GM23338 (cell line): ENCODE results near the gene CALML3. TPM values are rescaled to one million over a fixed set of nuclear protein-coding genes. Genes with fewer than 3 reads are reported as not detected.

ENCODE experiments used
- ATAC-seq: fragments of 200-7000 bp; cut with Tn5 transposase; 3 replicates; pipeline ENCODE4 v1.9.1; 2020
- DNase-seq: peaks from one replicate; pipeline ENCODE4 v3.0.0-alpha.2; 2015; ENCODE audit warnings: low spot score
- H2AFZ ChIP-seq: fragments of 200-600 bp; sonication (generic); 2 replicates; pipeline ENCODE4 v1.8.0; 2016; ENCODE audit warnings: antibody characterized with exemption, mild to moderate bottlenecking, moderate library complexity
- H3F3A ChIP-seq: fragments of 200-600 bp; sonication (generic); replicated peaks from 2 replicates; pipeline ENCODE4 v1.8.0; 2017; ENCODE audit warnings: antibody characterized with exemption, mixed run types, low read depth
- H3K27ac ChIP-seq: fragments of 200-600 bp; sonication (generic); 2 replicates; pipeline ENCODE4 v1.6.1; 2016; ENCODE audit warnings: low read depth
- H3K27me3 ChIP-seq: fragments of 200-600 bp; sonication (generic); 2 replicates; pipeline ENCODE4 v1.8.0; 2016; ENCODE audit warnings: mild to moderate bottlenecking, mixed run types, moderate library complexity; ENCODE audit not compliant: insufficient read depth
- H3K36me3 ChIP-seq: fragments of 200-600 bp; sonication (generic); 2 replicates; pipeline ENCODE4 v1.8.0; 2016; ENCODE audit warnings: mild to moderate bottlenecking; ENCODE audit not compliant: insufficient read depth
- H3K4me1 ChIP-seq: fragments of 200-600 bp; sonication (generic); 2 replicates; pipeline ENCODE4 v1.8.0; 2016; ENCODE audit warnings: mild to moderate bottlenecking, moderate library complexity; ENCODE audit not compliant: insufficient read depth
- H3K4me2 ChIP-seq: fragments of 200-600 bp; sonication (generic); 2 replicates; pipeline ENCODE4 v1.7.1; 2017; ENCODE audit warnings: mixed run types
- H3K4me3 ChIP-seq: fragments of 200-600 bp; sonication (generic); 2 replicates; pipeline ENCODE4 v1.6.1; 2016; ENCODE audit warnings: mixed run types
- H3K79me2 ChIP-seq: fragments of 200-600 bp; sonication (generic); replicated peaks from 2 replicates; pipeline ENCODE4 v1.8.0; 2017; ENCODE audit warnings: mild to moderate bottlenecking; ENCODE audit not compliant: insufficient read depth
- H3K9me2 ChIP-seq: fragments of 200-600 bp; sonication (generic); 2 replicates; pipeline ENCODE4 v1.8.0; 2017; ENCODE audit not compliant: insufficient read depth
- H4K20me1 ChIP-seq: fragments of 200-600 bp; sonication (generic); replicated peaks from 2 replicates; pipeline ENCODE4 v1.8.0; 2017; ENCODE audit warnings: mild to moderate bottlenecking; ENCODE audit not compliant: insufficient read depth
- H3K27ac Mint-ChIP-seq: 2 replicates; pipeline ENCODE4 v1.8.0; 2020; ENCODE audit warnings: inconsistent platforms, mild to moderate bottlenecking, moderate library complexity, mixed read lengths
- H3K27me3 Mint-ChIP-seq: 3 replicates; pipeline ENCODE4 v1.8.0; 2022; ENCODE audit warnings: low read depth, mild to moderate bottlenecking, moderate library complexity, mixed read lengths, inconsistent platforms; ENCODE audit not compliant: insufficient read depth, poor library complexity
- H3K36me3 Mint-ChIP-seq: 3 replicates; pipeline ENCODE4 v1.8.0; 2021; ENCODE audit warnings: low read depth, mild to moderate bottlenecking, inconsistent platforms, moderate library complexity, mixed read lengths
- H3K4me1 Mint-ChIP-seq: 3 replicates; pipeline ENCODE4 v1.8.0; 2020; ENCODE audit warnings: mild to moderate bottlenecking, inconsistent platforms, mixed read lengths
- H3K4me3 Mint-ChIP-seq: 3 replicates; pipeline ENCODE4 v1.8.0; 2021; ENCODE audit warnings: moderate library complexity, mild to moderate bottlenecking, inconsistent platforms, mixed read lengths
- H3K9me3 Mint-ChIP-seq: 3 replicates; pipeline ENCODE4 v1.8.0; 2020; ENCODE audit warnings: moderate library complexity, mild to moderate bottlenecking, inconsistent platforms, mixed read lengths
- CREB1 ChIP-seq: fragments of 250-450 bp; sonication (Bioruptor Pico); IDR thresholded peaks from 2 replicates; pipeline ENCODE4 v1.5.0; 2020; ENCODE audit warnings: low read depth, mild to moderate bottlenecking, moderate library complexity
- CTCF ChIP-seq, 2 experiments: fragments of 200-600 bp in 1 of 2; sonication (generic) in 1 of 2; conservative IDR thresholded peaks; 2 replicates each; pipeline versions ENCODE4 v1.5.1 to v1.6.1; 2016 to 2017; ENCODE audit warnings: antibody characterized with exemption in 2 of 2, low read depth in 2 of 2, mild to moderate bottlenecking in 2 of 2, moderate library complexity in 1 of 2
- ETS1 ChIP-seq: IDR thresholded peaks from 2 replicates; pipeline ENCODE4 v1.6.1; 2016; ENCODE audit warnings: antibody characterized with exemption
- EZH2phosphoT487 ChIP-seq: fragments of 200-600 bp; sonication (generic); IDR thresholded peaks from one replicate; pipeline ENCODE4 v1.8.1; 2018; ENCODE audit warnings: antibody characterized with exemption; ENCODE audit not compliant: unreplicated experiment
- JUNB ChIP-seq: IDR thresholded peaks from one replicate; pipeline ENCODE4 v1.6.1; 2016; ENCODE audit warnings: antibody characterized with exemption; ENCODE audit not compliant: unreplicated experiment
- NANOG ChIP-seq: IDR thresholded peaks from 2 replicates; pipeline ENCODE4 v1.6.1; 2016; ENCODE audit warnings: antibody characterized with exemption, borderline replicate concordance
- POLR2AphosphoS5 ChIP-seq: IDR thresholded peaks from 2 replicates; pipeline ENCODE4 v1.6.1; 2016; ENCODE audit warnings: antibody characterized with exemption, low read depth
- ZNF114 ChIP-seq: fragments of 250-450 bp; sonication (Bioruptor Pico); IDR thresholded peaks from 2 replicates; pipeline ENCODE4 v1.5.0; 2020; ENCODE audit warnings: mild to moderate bottlenecking, moderate library complexity
- ZNF331 ChIP-seq: fragments of 250-450 bp; sonication (Bioruptor Pico); IDR thresholded peaks from 2 replicates; pipeline ENCODE4 v1.5.0; 2020; ENCODE audit warnings: low read depth, mild to moderate bottlenecking, moderate library complexity
- ZNF462 ChIP-seq: fragments of 250-450 bp; sonication (Bioruptor Pico); IDR thresholded peaks from 2 replicates; pipeline ENCODE4 v1.5.0; 2020; ENCODE audit warnings: mild to moderate bottlenecking, moderate library complexity
- polyA plus RNA-seq: library from polyadenylated mRNA; unstranded; fragments of >200 nt; fragmentation: Nextera tagmentation; extraction: Ambion mirVana; gene quantifications from 2 replicates; pipeline ENCODE4 v1.2.1, GENCODE V29; 2016
- total RNA-seq: library from RNA; depleted of rRNA; stranded (reverse); fragments of >200 nt; shearing (Covaris generic); gene quantifications from 2 replicates; pipeline ENCODE4 v1.2.3, GENCODE V29; 2014
- TF ChIP-seq, protein P1 (sequence below): IDR thresholded peaks from one replicate; pipeline ENCODE4 v1.6.1; 2018; ENCODE audit warnings: antibody characterized with exemption; ENCODE audit not compliant: unreplicated experiment

CALML3 gene
- total and polyA plus RNA-seq, 2 experiments from 2014 or later: not detected

GRCh38 chr10:5478694-5479305 is 46.0 kb upstream of the CALML3 start:
- H3K27me3 ChIP-seq: no peaks in the 10 kb centered on the region
- no peaks in the 10 kb centered on the region; the same call in none of the 3 replicates for H3K36me3 Mint-ChIP-seq
- H3K27ac ChIP-seq: no peak overlapping the region

More at GRCh38 chr10:5478694-5479305, 46.0 kb upstream of the CALML3 start:
- Mint-ChIP-seq H3K9me3 (peaks cover 3% of the 10 kb centered on the region; the same call in 1 of the 3 replicates), H3K4me3 (no peak overlapping the region), H3K4me1 (peaks cover 9% of the 10 kb centered on the region), H3K27me3 (peaks cover 18% of the 10 kb centered on the region), H3K27ac (no peak overlapping the region)
- Histone ChIP-seq H3K79me2 (no peaks in the 10 kb centered on the region), H4K20me1 (no peaks in the 10 kb centered on the region), H3K36me3 (no peaks in the 10 kb centered on the region), H3F3A (peaks cover 8% of the 10 kb centered on the region; the same call in 1 of the 2 replicates), H3K4me3 (no peak overlapping the region), H3K4me1 (peaks cover 13% of the 10 kb centered on the region), H3K4me2 (no peak overlapping the region), H3K9me2 (no peaks in the 10 kb centered on the region), H2AFZ (peak overlapping the region; percentile 56)
- ATAC-seq (no peak), DNase-seq (no peak)
- TF ChIP-seq EZH2phosphoT487: no peak
- TF ChIP-seq ZNF114 (CRISPR knock-in tag): no peak
- TF ChIP-seq NANOG: no peak
- TF ChIP-seq ETS1: no peak
- TF ChIP-seq, protein P1, sequence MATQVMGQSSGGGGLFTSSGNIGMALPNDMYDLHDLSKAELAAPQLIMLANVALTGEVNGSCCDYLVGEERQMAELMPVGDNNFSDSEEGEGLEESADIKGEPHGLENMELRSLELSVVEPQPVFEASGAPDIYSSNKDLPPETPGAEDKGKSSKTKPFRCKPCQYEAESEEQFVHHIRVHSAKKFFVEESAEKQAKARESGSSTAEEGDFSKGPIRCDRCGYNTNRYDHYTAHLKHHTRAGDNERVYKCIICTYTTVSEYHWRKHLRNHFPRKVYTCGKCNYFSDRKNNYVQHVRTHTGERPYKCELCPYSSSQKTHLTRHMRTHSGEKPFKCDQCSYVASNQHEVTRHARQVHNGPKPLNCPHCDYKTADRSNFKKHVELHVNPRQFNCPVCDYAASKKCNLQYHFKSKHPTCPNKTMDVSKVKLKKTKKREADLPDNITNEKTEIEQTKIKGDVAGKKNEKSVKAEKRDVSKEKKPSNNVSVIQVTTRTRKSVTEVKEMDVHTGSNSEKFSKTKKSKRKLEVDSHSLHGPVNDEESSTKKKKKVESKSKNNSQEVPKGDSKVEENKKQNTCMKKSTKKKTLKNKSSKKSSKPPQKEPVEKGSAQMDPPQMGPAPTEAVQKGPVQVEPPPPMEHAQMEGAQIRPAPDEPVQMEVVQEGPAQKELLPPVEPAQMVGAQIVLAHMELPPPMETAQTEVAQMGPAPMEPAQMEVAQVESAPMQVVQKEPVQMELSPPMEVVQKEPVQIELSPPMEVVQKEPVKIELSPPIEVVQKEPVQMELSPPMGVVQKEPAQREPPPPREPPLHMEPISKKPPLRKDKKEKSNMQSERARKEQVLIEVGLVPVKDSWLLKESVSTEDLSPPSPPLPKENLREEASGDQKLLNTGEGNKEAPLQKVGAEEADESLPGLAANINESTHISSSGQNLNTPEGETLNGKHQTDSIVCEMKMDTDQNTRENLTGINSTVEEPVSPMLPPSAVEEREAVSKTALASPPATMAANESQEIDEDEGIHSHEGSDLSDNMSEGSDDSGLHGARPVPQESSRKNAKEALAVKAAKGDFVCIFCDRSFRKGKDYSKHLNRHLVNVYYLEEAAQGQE: no peak
- no peak for TF ChIP-seq POLR2AphosphoS5
- TF ChIP-seq JUNB: no peak
- no peak for TF ChIP-seq CREB1 (CRISPR knock-in tag)
- TF ChIP-seq CTCF (conservative IDR thresholded peaks at IDR 0.05; ENCODE audit: low read depth in 2 of 2): no peak
- TF ChIP-seq ZNF331 (CRISPR knock-in tag): no peak
- no peak for TF ChIP-seq ZNF462 (CRISPR knock-in tag)
